GM12864 (cell line): ENCODE data around the gene IGSF11.

Experiments used
- DNase-seq: peaks from one replicate; pipeline ENCODE4 v3.0.0-alpha.2; 2011; ENCODE audit warnings: low read depth
- H3K4me3 ChIP-seq: 2 replicates; pipeline ENCODE4 v1.5.1; 2011; ENCODE audit warnings: mild to moderate bottlenecking, low read depth, low read length, control low read depth
- CTCF ChIP-seq: IDR thresholded peaks from 2 replicates; pipeline ENCODE4 v1.5.1; 2011; ENCODE audit warnings: low read depth, mild to moderate bottlenecking, moderate library complexity, low read length, control low read depth, inconsistent platforms; ENCODE audit errors: missing control alignments

The IGSF11 gene

GRCh38 chr3:118850687-118851086 is 184.0 kb downstream of the IGSF11 start:
- TF ChIP-seq CTCF = no peak
- no peak overlapping the region for H3K4me3 ChIP-seq
- DNase-seq = no peak
